HepG2 (cell line): ENCODE results near the gene TNFRSF13B. TPM values are rescaled to one million over a fixed set of nuclear protein-coding genes. Genes with fewer than 3 reads are reported as not detected.

Experiments used
- ATAC-seq: fragments of 200-7000 bp; cut with Tn5 transposase; 3 replicates; pipeline ENCODE4 v1.9.1; 2020; ENCODE audit warnings: mild to moderate bottlenecking, moderate library complexity
- BruUV-seq: library from RNA; stranded (reverse); fragments of 400-500 nt; replicated peaks from 2 replicates; lab custom pipeline; 2021; lab: Mats Ljungman, UMichigan
- CTCF ChIA-PET: fragments of 300-600 bp; formaldehyde crosslinking; extraction: SDS; loops from one replicate; lab custom pipeline; 2021; ENCODE audit warnings: low total read pairs, inconsistent platforms, low intra/inter-chr PET ratio; lab: Yijun Ruan, JAX
- POLR2A ChIA-PET: fragments of 350-600 bp; sonication (Branson Sonifier 250); formaldehyde crosslinking; loops from one replicate; lab custom pipeline; 2020; ENCODE audit warnings: antibody characterized with exemption, inconsistent platforms; lab: Yijun Ruan, JAX
- DNase-seq: peaks from one replicate; pipeline ENCODE4 v3.0.0-alpha.2; 2015; ENCODE audit warnings: low spot score
- FAIRE-seq: peaks from 3 replicates; lab custom pipeline; 2011; peaks lifted over from hg19 to GRCh38; lab: Jason Lieb, UNC
- H2AFZ ChIP-seq: one replicate; pipeline ENCODE4 v1.6.1; 2011; ENCODE audit warnings: low read length, inconsistent platforms
- H3K27ac ChIP-seq: fragments of 300-600 bp; 3 replicates; pipeline ENCODE4 v1.8.0; 2011; ENCODE audit warnings: mixed run types, mild to moderate bottlenecking, mixed read lengths, low read length, inconsistent platforms; ENCODE audit not compliant: insufficient read depth; ENCODE audit errors: extremely low read length
- H3K27me3 ChIP-seq, 2 experiments: fragments of 200-600 bp in 1 of 2; 2 replicates in 1 of 2; 3 replicates in 1 of 2; pipeline versions ENCODE4 v1.6.0 to v1.8.0; 2011; ENCODE audit warnings: low read length in 2 of 2, mild to moderate bottlenecking in 2 of 2, moderate library complexity in 2 of 2, inconsistent platforms in 1 of 2; ENCODE audit not compliant: insufficient read depth in 2 of 2, control insufficient read depth in 1 of 2
- H3K36me3 ChIP-seq, 2 experiments: fragments of 200-600 bp in 1 of 2; replicated peaks in 1 of 2; 2 replicates in 1 of 2; 3 replicates in 1 of 2; pipeline versions ENCODE4 v1.5.1 to v1.8.0; 2011; ENCODE audit warnings: low read length in 2 of 2, inconsistent platforms in 1 of 2; ENCODE audit not compliant: insufficient read depth in 2 of 2, control insufficient read depth in 1 of 2
- H3K4me1 ChIP-seq: 2 replicates; pipeline ENCODE4 v1.5.1; 2012; ENCODE audit warnings: low read length, inconsistent platforms; ENCODE audit not compliant: insufficient read depth
- H3K4me2 ChIP-seq: 2 replicates; pipeline ENCODE4 v1.6.0; 2011; ENCODE audit warnings: low read depth, low read length, inconsistent platforms
- H3K4me3 ChIP-seq, 3 experiments: fragments of 200-600 bp in 1 of 3; sonication (generic), shearing (Covaris generic) in 1 of 3; replicated peaks in 1 of 3; 2 replicates each; pipeline ENCODE4 v1.5.1; 2011 to 2016; ENCODE audit warnings: low read length in 3 of 3, inconsistent platforms in 2 of 3, low read depth in 2 of 3, mild to moderate bottlenecking in 2 of 3, control low read depth in 1 of 3, mixed read lengths in 1 of 3; ENCODE audit not compliant: insufficient read depth in 1 of 3
- H3K79me2 ChIP-seq: one replicate; pipeline ENCODE4 v1.6.1; 2011; ENCODE audit warnings: low read length, inconsistent platforms; ENCODE audit not compliant: insufficient read depth
- H3K9ac ChIP-seq: 2 replicates; pipeline ENCODE4 v1.6.0; 2011; ENCODE audit warnings: mild to moderate bottlenecking, low read depth, low read length, inconsistent platforms; ENCODE audit not compliant: insufficient read depth
- H3K9me3 ChIP-seq: 2 replicates; pipeline ENCODE4 v1.5.1; 2012; ENCODE audit warnings: mild to moderate bottlenecking, low read length
- H4K20me1 ChIP-seq: 2 replicates; pipeline ENCODE4 v1.6.0; 2011; ENCODE audit warnings: inconsistent platforms, mild to moderate bottlenecking, low read length, moderate library complexity; ENCODE audit not compliant: insufficient read depth
- CBX2 ChIP-seq, 2 experiments: fragments of 200-600 bp in 1 of 2; sonication (generic); formaldehyde crosslinking in 1 of 2; IDR thresholded peaks; 2 replicates each; pipeline versions ENCODE4 v1.7.0 to v1.8.1; 2018 to 2022; ENCODE audit warnings: low read depth in 2 of 2, low read length in 1 of 2, mild to moderate bottlenecking in 1 of 2, missing genetic modification reagents in 1 of 2
- ESRRA ChIP-seq: sonication (generic); formaldehyde crosslinking; IDR thresholded peaks from 2 replicates; pipeline ENCODE4 v1.5.1; 2020; ENCODE audit warnings: mild to moderate bottlenecking, low read depth, missing genetic modification reagents
- MAFF ChIP-seq: IDR thresholded peaks from 2 replicates; pipeline ENCODE4 v1.6.1; 2011; ENCODE audit warnings: low read depth, low read length, improper control_type of control experiment
- MAFK ChIP-seq, 2 experiments: IDR thresholded peaks in 1 of 2; conservative IDR thresholded peaks in 1 of 2; 2 replicates each; pipeline ENCODE4 v1.6.1; 2011; ENCODE audit warnings: improper control_type of control experiment in 2 of 2, low read length in 2 of 2
- NR0B2 ChIP-seq: sonication (generic); formaldehyde crosslinking; IDR thresholded peaks from 2 replicates; pipeline ENCODE4 v1.4.0; 2020; ENCODE audit warnings: mild to moderate bottlenecking, missing genetic modification reagents
- PRDM15 ChIP-seq: sonication (generic); formaldehyde crosslinking; IDR thresholded peaks from 2 replicates; pipeline ENCODE4 v1.4.0; 2020; ENCODE audit warnings: missing genetic modification reagents
- SKI ChIP-seq: fragments of 450-650 bp; IDR thresholded peaks from one replicate; pipeline ENCODE4 v1.6.1; 2018; ENCODE audit warnings: mild to moderate bottlenecking; ENCODE audit not compliant: partially characterized antibody
- ZZZ3 ChIP-seq: sonication (generic); formaldehyde crosslinking; IDR thresholded peaks from 2 replicates; pipeline ENCODE4 v1.4.0; 2020; ENCODE audit warnings: missing genetic modification reagents, mild to moderate bottlenecking, borderline replicate concordance
- WGBS: methylation state at CpG from one replicate; pipeline ENCODE4 v1.1.6; 2017; ENCODE audit warnings: low lambda C conversion rate; 5-methylcytosine and 5-hydroxymethylcytosine counted together
- in situ Hi-C: cut with HindIII; loops from 2 replicates; pipeline ENCODE4 v1.10.0; 2017; ENCODE audit warnings: low pct_unique_long_range_greater_than_20kb; ENCODE audit not compliant: extremely low pct_ligation_motif_present
- intact Hi-C: fragments of 100-400 bp; cut with micrococcal nuclease; formaldehyde crosslinking; loops from one replicate; pipeline ENCODE4 v1.10.0; 2022; ENCODE audit not compliant: unreplicated experiment
- polyA plus RNA-seq, 8 experiments: library from polyadenylated mRNA; depleted of rRNA in 3 of 8; stranded (reverse) in 7 of 8; unstranded in 1 of 8; fragments of >200 nt; fragmentation: Illumina TruSeq in 4 of 8; extraction: Trizol in 4 of 8; gene quantifications; 2 replicates each; pipeline versions ENCODE4 v1.2.1 to v1.2.3, GENCODE V29; 2011 to 2016; ENCODE audit warnings: low read depth in 4 of 8, missing spikeins in 1 of 8, mixed read lengths in 1 of 8; ENCODE audit not compliant: insufficient read depth in 1 of 8
- total RNA-seq, 5 experiments: library from RNA; depleted of rRNA; stranded (reverse); fragments of >200 nt; fragmentation: Illumina TruSeq; extraction: Trizol; gene quantifications; 2 replicates each; pipeline ENCODE4 v1.2.3, GENCODE V29; 2016; ENCODE audit warnings: low read depth in 1 of 5

TNFRSF13B gene
- total and polyA plus RNA-seq, 2 of the 13 experiments (the other 11 are each of a cell fraction or from before 2014, with no cell fraction given): not detected

- H3K9ac ChIP-seq: no peak overlapping the region
These were observed 46.1 kb upstream of the TNFRSF13B start for GRCh38 chr17:17018021-17018441.

More at GRCh38 chr17:17018021-17018441, 46.1 kb upstream of the TNFRSF13B start:
- FAIRE-seq (no peak), ATAC-seq (no peak), DNase-seq (no peak)
- no peak for TF ChIP-seq ESRRA (CRISPR knock-in tag)
- no peak for TF ChIP-seq NR0B2 (CRISPR knock-in tag)
- no peak for TF ChIP-seq PRDM15 (CRISPR knock-in tag)
- no peak for TF ChIP-seq ZZZ3 (CRISPR knock-in tag)
- no peak for TF ChIP-seq SKI
- no peak for TF ChIP-seq CBX2 (IDR thresholded peaks at IDR 0.05; ENCODE audit: low read depth, low read length)
- no peak for TF ChIP-seq CBX2 (CRISPR knock-in tag; IDR thresholded peaks at IDR 0.05; ENCODE audit: low read depth)
- TF ChIP-seq MAFF: peak; percentile 18; the same call in 1 of the 2 replicates
- peak; percentile 28 to 64; a peak in 2 of 4 replicates for TF ChIP-seq MAFK (conservative IDR thresholded peaks at IDR 0.05 in 1 of 2, IDR thresholded peaks at IDR 0.05 in 1 of 2; ENCODE audit: low read length in 2 of 2)
- intact Hi-C loops (no loop called here), in situ Hi-C loops (no loop called here)
- no TSS peak for BruUV-seq
- H3K4me3 ChIP-seq: no peak overlapping the region
- H3K79me2 ChIP-seq: no peaks in the 10 kb centered on the region
- no peaks in the 10 kb centered on the region for H3K36me3 ChIP-seq
- ChIA-PET CTCF (no interaction called here), POLR2A (no interaction called here)
- WGBS: 40% methylated on average over 5 of the region's 11 CpGs
- no peak overlapping the region for H3K27ac ChIP-seq
- H3K27me3 ChIP-seq: peaks cover 0 to 5% of the 10 kb centered on the region in 2 experiments; a peak in 3 of 5 replicates
- H3K4me1 ChIP-seq: peaks cover 41% of the 10 kb centered on the region
- no peaks in the 10 kb centered on the region for H3K9me3 ChIP-seq
- H2AFZ ChIP-seq: no peak overlapping the region
- no peaks in the 10 kb centered on the region for H4K20me1 ChIP-seq
- no peak overlapping the region for H3K4me2 ChIP-seq
